DOHH2 (cell line): ENCODE results near the gene TLE2.
"Not testable (repeated sequence)": the region's sequence is repeated elsewhere in the genome, so short reads cannot be mapped to it uniquely, and the experiment has no call there.

Experiments used
- H3F3A ChIP-seq: fragments of 200-600 bp; sonication (generic), shearing (Covaris generic); 2 replicates; pipeline ENCODE4 v1.6.0; 2016; ENCODE audit warnings: antibody characterized with exemption, mild to moderate bottlenecking; ENCODE audit not compliant: control insufficient read depth, insufficient read depth
- H3K27ac ChIP-seq: fragments of 200-600 bp; sonication (generic); 2 replicates; pipeline ENCODE4 v1.5.1; 2014; ENCODE audit warnings: low read depth, mild to moderate bottlenecking, low read length, moderate library complexity
- H3K27me3 ChIP-seq: fragments of 200-600 bp; sonication (generic); 2 replicates; pipeline ENCODE4 v1.6.1; 2014; ENCODE audit warnings: mild to moderate bottlenecking, low read length, mixed read lengths; ENCODE audit not compliant: control insufficient read depth
- H3K36me3 ChIP-seq: fragments of 200-600 bp; sonication (generic); 2 replicates; pipeline ENCODE4 v1.6.1; 2014; ENCODE audit warnings: mild to moderate bottlenecking, low read length, moderate library complexity, mixed read lengths; ENCODE audit not compliant: control insufficient read depth
- H3K4me1 ChIP-seq: fragments of 200-600 bp; sonication (generic); 2 replicates; pipeline ENCODE4 v1.6.1; 2014; ENCODE audit warnings: mild to moderate bottlenecking, low read length, mixed read lengths; ENCODE audit not compliant: control insufficient read depth
- H3K4me2 ChIP-seq: fragments of 200-600 bp; sonication (generic); 2 replicates; pipeline ENCODE4 v1.6.0; 2014; ENCODE audit warnings: mild to moderate bottlenecking, low read length, moderate library complexity
- H3K4me3 ChIP-seq: fragments of 200-600 bp; sonication (generic); 2 replicates; pipeline ENCODE4 v1.5.1; 2014; ENCODE audit warnings: mild to moderate bottlenecking, low read length, mixed read lengths
- H3K79me2 ChIP-seq: fragments of 200-600 bp; sonication (generic); 2 replicates; pipeline ENCODE4 v1.6.1; 2014; ENCODE audit warnings: mild to moderate bottlenecking, low read length, mixed read lengths; ENCODE audit not compliant: control insufficient read depth
- H3K9me2 ChIP-seq: fragments of 200-600 bp; sonication (generic); replicated peaks from 2 replicates; pipeline ENCODE4 v1.6.1; 2014; ENCODE audit warnings: mild to moderate bottlenecking, low read length, mixed read lengths; ENCODE audit not compliant: control insufficient read depth
- H3K9me3 ChIP-seq: fragments of 200-600 bp; sonication (generic); 2 replicates; pipeline ENCODE4 v1.6.1; 2014; ENCODE audit warnings: antibody characterized with exemption, low read length, mixed read lengths; ENCODE audit not compliant: control insufficient read depth, insufficient read depth
- H4K20me1 ChIP-seq: fragments of 200-600 bp; sonication (generic); 2 replicates; pipeline ENCODE4 v1.6.0; 2014; ENCODE audit warnings: low read depth, mild to moderate bottlenecking, antibody characterized with exemption, low read length, moderate library complexity; ENCODE audit not compliant: control insufficient read depth, insufficient read depth
- EZH2phosphoT487 ChIP-seq: fragments of 200-600 bp; sonication (generic); IDR thresholded peaks from 2 replicates; pipeline ENCODE4 v1.6.1; 2017; ENCODE audit warnings: borderline replicate concordance, mild to moderate bottlenecking, antibody characterized with exemption, low read length, moderate library complexity, mixed read lengths
- TF ChIP-seq, protein P1 (sequence below): fragments of 200-600 bp; sonication (generic); IDR thresholded peaks from one replicate; pipeline ENCODE4 v1.5.1; 2014; ENCODE audit warnings: antibody characterized with exemption, mild to moderate bottlenecking, low read depth, low read length; ENCODE audit not compliant: poor library complexity, severe bottlenecking

The TLE2 gene

GRCh38 chr19:3053218-3053621 lies 24.1 kb upstream of the TLE2 start:
- H3K27ac ChIP-seq, result no peak overlapping the region
- H3K27me3 ChIP-seq, result no peaks in the 10 kb centered on the region; the same call in 1 of the 2 replicates
- no peaks in the 10 kb centered on the region for H4K20me1 ChIP-seq
- peaks cover 39% of the 10 kb centered on the region for H3K36me3 ChIP-seq
- H3K4me2 ChIP-seq, result no peak overlapping the region
- peaks cover 14% of the 10 kb centered on the region for H3F3A ChIP-seq
- no peak overlapping the region for H3K4me3 ChIP-seq
- no peaks in the 10 kb centered on the region for H3K4me1 ChIP-seq
- no peaks in the 10 kb centered on the region for H3K9me3 ChIP-seq
- no peak for TF ChIP-seq EZH2phosphoT487
- TF ChIP-seq, protein P1, sequence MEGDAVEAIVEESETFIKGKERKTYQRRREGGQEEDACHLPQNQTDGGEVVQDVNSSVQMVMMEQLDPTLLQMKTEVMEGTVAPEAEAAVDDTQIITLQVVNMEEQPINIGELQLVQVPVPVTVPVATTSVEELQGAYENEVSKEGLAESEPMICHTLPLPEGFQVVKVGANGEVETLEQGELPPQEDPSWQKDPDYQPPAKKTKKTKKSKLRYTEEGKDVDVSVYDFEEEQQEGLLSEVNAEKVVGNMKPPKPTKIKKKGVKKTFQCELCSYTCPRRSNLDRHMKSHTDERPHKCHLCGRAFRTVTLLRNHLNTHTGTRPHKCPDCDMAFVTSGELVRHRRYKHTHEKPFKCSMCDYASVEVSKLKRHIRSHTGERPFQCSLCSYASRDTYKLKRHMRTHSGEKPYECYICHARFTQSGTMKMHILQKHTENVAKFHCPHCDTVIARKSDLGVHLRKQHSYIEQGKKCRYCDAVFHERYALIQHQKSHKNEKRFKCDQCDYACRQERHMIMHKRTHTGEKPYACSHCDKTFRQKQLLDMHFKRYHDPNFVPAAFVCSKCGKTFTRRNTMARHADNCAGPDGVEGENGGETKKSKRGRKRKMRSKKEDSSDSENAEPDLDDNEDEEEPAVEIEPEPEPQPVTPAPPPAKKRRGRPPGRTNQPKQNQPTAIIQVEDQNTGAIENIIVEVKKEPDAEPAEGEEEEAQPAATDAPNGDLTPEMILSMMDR, result no peak
- H3K79me2 ChIP-seq, result no peaks in the 10 kb centered on the region
- no peaks in the 10 kb centered on the region for H3K9me2 ChIP-seq

GRCh38 chr19:3050016-3050415 lies 20.9 kb upstream of the TLE2 start:
- not testable (repeated sequence) for H4K20me1 ChIP-seq, H3K79me2 ChIP-seq, H3K9me3 ChIP-seq, H3K27ac ChIP-seq, H3K9me2 ChIP-seq, H3K4me3 ChIP-seq, H3K4me2 ChIP-seq
- peaks cover 11% of the 10 kb centered on the region; the same call in 1 of the 2 replicates for H3K27me3 ChIP-seq
- H3K36me3 ChIP-seq, result peaks cover 13% of the 10 kb centered on the region
- peaks cover 12% of the 10 kb centered on the region for H3K4me1 ChIP-seq
- H3F3A ChIP-seq, result peaks cover 16% of the 10 kb centered on the region

DNA sequence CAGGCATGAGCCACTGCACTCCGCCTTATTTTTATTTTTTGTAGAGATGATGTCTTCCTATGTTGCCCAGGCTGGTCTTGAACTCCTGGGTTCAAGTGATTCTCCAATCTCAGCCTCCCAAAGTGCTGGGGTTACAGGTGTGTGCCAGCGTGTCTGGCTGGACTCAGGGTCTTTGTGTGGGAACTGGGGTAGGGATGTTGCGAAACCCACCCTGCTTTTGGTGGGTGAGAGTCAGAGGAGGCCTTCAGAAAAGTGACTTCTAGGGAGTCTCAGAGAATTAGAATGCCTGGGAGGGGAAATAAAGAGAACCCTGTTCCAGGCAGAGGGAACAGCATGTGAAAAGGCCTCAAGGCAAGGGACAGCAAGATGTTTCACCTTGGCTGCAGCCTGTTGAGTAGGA lies 20.0 kb upstream of the TLE2 start:
- Histone ChIP-seq H3K9me2 (no peaks in the 10 kb centered on the region), H3K36me3 (peaks cover 4% of the 10 kb centered on the region), H3K4me3 (no peak overlapping the region), H3K9me3 (no peaks in the 10 kb centered on the region), H3K4me1 (peaks cover 12% of the 10 kb centered on the region), H3K4me2 (no peak overlapping the region), H3K79me2 (no peaks in the 10 kb centered on the region), H3F3A (peaks cover 16% of the 10 kb centered on the region), H3K27ac (no peak overlapping the region), H4K20me1 (no peaks in the 10 kb centered on the region), H3K27me3 (peaks cover 11% of the 10 kb centered on the region; the same call in 1 of the 2 replicates)
- TF ChIP-seq EZH2phosphoT487, result no peak
- TF ChIP-seq, protein P1, result no peak

DNA sequence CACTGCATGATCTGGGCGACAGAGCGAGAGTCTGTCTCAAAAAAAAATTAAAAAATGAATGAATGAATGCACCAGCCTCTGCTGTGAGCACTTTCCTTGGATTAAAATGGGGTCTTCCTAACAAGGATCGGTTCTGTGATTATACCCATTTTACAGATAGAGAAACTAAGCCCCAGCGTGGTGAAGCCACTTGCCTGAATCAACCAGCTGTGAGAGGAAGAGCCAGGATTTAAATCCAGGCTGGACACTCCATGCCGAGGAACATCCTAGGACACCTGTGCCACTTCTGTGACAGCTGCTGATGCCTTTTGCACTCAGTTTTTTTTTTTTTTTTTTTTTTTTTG lies 19.1 kb upstream of the TLE2 start:
- Histone ChIP-seq H3K79me2 (no peaks in the 10 kb centered on the region), H3K27ac (no peak overlapping the region), H3K36me3 (no peaks in the 10 kb centered on the region; the same call in none of the 2 replicates)

More for the DNA sequence above, 19.1 kb upstream of the TLE2 start:
- Histone ChIP-seq H3K4me3 (no peak overlapping the region), H3K9me3 (no peaks in the 10 kb centered on the region), H3K27me3 (peaks cover 11% of the 10 kb centered on the region; the same call in 1 of the 2 replicates), H3F3A (peaks cover 12% of the 10 kb centered on the region), H3K9me2 (no peaks in the 10 kb centered on the region), H4K20me1 (no peaks in the 10 kb centered on the region), H3K4me2 (peak overlapping the region; percentile 44; the same call in 1 of the 2 replicates), H3K4me1 (peaks cover 12% of the 10 kb centered on the region)
- TF ChIP-seq, protein P1, result no peak
- TF ChIP-seq EZH2phosphoT487, result no peak
